ENCODE data around the gene ARHGAP4. TPM values are rescaled to one million over a fixed set of nuclear protein-coding genes. Genes with fewer than 3 reads are reported as not detected.

ARHGAP4 gene
- total RNA-seq, 3 donors from 2014 or later (not counting 1 experiment from before 2014, with no cell fraction given): 352 to 398 (median 384) TPM

DNA sequence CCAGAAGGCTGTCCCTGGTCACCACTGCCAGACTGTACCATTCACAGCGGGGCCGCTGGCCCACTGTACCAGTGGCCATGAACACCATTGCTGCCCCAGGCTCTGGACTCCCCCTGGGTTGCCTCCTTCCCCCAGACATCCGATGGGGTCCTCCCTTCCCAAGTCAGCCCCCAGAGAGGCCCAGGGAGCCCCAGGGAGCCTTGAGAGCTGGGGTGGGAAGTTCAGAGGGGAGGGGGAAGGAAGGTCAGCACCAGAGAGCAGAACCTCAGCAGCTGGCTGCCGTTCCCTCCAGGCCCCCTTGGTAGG is 441 bp upstream of the ARHGAP4 start:
- H3K36me3 ChIP-seq (ENCODE audit: control insufficient read depth, insufficient read depth, low read length): peaks cover 14% of the 10 kb centered on the region
- 0% methylated on average over 2 of the region's 4 CpGs for WGBS (ENCODE audit: insufficient coverage)
- TF ChIP-seq, protein P1, sequence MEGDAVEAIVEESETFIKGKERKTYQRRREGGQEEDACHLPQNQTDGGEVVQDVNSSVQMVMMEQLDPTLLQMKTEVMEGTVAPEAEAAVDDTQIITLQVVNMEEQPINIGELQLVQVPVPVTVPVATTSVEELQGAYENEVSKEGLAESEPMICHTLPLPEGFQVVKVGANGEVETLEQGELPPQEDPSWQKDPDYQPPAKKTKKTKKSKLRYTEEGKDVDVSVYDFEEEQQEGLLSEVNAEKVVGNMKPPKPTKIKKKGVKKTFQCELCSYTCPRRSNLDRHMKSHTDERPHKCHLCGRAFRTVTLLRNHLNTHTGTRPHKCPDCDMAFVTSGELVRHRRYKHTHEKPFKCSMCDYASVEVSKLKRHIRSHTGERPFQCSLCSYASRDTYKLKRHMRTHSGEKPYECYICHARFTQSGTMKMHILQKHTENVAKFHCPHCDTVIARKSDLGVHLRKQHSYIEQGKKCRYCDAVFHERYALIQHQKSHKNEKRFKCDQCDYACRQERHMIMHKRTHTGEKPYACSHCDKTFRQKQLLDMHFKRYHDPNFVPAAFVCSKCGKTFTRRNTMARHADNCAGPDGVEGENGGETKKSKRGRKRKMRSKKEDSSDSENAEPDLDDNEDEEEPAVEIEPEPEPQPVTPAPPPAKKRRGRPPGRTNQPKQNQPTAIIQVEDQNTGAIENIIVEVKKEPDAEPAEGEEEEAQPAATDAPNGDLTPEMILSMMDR (IDR thresholded peaks at IDR 0.05): no peak
- Mint-ChIP-seq H3K4me1 (peaks cover 38 to 58% of the 10 kb centered on the region in 2 donors), H3K27me3 (ENCODE audit: low read depth in 2 of 2) (no peaks in the 10 kb centered on the region), H3K36me3 (no peaks in the 10 kb centered on the region), H3K9me3 (no peaks in the 10 kb centered on the region), H3K4me3 (peak overlapping the region; percentile 85), H3K27ac (peak overlapping the region; percentile 91 to 96)
- H3K4me1 ChIP-seq (ENCODE audit: control insufficient read depth, insufficient read depth, low read length): peaks cover 74% of the 10 kb centered on the region
- intact Hi-C loops (cut with micrococcal nuclease): loop anchor here (2.0 to 10.0 kb wide), 3 partner anchors 20 to 168 kb away; partner anchors contain the start of gene MECP2
- ATAC-seq (peak in 2 of 3 donors; percentile 0 to 1), DNase-seq (peak in 1 of 2 donors; percentile 29)
- peak overlapping the region; percentile 85 for H3K4me3 ChIP-seq (ENCODE audit: low read length)
- no peaks in the 10 kb centered on the region for H3K27me3 ChIP-seq (ENCODE audit: control insufficient read depth, insufficient read depth, low read length)
- peak overlapping the region; percentile 100 for H3K27ac ChIP-seq (ENCODE audit: low read length)
- no peaks in the 10 kb centered on the region for H3K9me3 ChIP-seq (ENCODE audit: control insufficient read depth, insufficient read depth, low read length)

DNA sequence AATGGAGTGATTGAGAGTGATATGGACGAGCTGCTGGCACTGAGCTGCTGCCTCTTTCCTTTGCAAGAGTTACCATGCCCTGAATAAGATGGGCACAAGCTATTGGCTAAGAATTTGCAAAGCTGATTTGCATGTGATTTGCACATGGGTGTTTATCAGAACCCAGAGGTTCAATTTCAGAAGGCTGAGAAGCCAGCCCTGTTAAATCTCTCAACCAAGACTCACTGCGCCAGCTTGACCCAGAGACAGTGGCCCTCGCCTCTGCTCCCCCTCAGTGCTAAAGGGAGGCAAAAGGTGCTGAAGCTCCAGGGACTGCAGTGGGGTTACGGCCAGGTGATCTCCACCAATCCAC is 701 bp downstream of the ARHGAP4 start:
- Histone ChIP-seq H3K27me3 (ENCODE audit: control insufficient read depth, insufficient read depth, low read length) (no peaks in the 10 kb centered on the region), H3K36me3 (ENCODE audit: control insufficient read depth, insufficient read depth, low read length) (peaks cover 9% of the 10 kb centered on the region), H3K4me3 (ENCODE audit: low read length) (peak overlapping the region; percentile 73), H3K9me3 (ENCODE audit: control insufficient read depth, insufficient read depth, low read length) (no peaks in the 10 kb centered on the region), H3K4me1 (ENCODE audit: control insufficient read depth, insufficient read depth, low read length) (peaks cover 83% of the 10 kb centered on the region), H3K27ac (ENCODE audit: low read length) (peak overlapping the region; percentile 83)
- Mint-ChIP-seq H3K27ac (peak overlapping the region; percentile 91 to 96), H3K4me1 (peaks cover 35 to 56% of the 10 kb centered on the region in 2 donors), H3K36me3 (no peaks in the 10 kb centered on the region), H3K27me3 (ENCODE audit: low read depth in 2 of 2) (no peaks in the 10 kb centered on the region), H3K9me3 (no peaks in the 10 kb centered on the region), H3K4me3 (peak overlapping the region; percentile 90)
- intact Hi-C loops (cut with micrococcal nuclease): loop anchor here (5.0 to 10.0 kb wide), 2 partner anchors 42 to 169 kb away; partner anchors contain the start of gene MECP2
- TF ChIP-seq, protein P1 (IDR thresholded peaks at IDR 0.05): no peak
- ATAC-seq (no peak), DNase-seq (peak in 1 of 2 donors; percentile 55)
- 0% methylated on average over 4 of the region's 4 CpGs for WGBS (ENCODE audit: insufficient coverage)

DNA sequence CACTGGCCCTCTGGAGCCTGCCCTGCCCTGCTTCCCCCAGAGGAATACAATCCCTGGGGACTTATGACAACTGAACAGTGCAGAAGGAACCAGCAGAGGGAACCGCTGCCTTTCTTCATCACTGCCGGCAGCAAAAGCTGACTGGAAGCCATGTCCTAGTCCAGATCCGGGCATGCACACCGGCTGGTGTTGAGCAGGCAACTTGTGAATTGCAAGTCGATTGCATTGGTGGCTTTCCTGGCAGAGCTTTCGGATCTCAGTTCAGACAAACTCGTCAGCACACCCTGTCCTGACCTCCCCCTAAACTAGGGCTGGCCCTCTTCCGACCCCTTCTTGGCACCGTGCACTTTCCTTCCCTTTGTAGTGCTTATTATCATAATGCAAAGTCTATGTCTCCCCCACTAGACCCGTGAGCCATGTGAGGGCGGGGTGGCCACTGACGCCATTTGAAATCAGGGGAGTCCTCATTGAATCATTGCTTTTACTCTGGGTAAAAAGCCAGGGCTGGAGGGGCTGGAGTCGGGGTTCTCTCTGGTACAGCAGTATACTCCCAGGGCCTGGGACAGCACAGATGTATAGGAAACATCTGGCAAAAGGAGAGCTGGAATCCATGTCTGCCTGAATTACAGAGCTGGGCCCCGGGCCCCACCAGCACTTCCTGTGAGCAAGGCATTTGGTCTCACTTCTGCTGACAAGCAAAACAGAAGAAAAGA is 1.8 kb downstream of the ARHGAP4 start:
- Histone ChIP-seq H3K36me3 (ENCODE audit: control insufficient read depth, insufficient read depth, low read length) (peaks cover 13% of the 10 kb centered on the region), H3K4me1 (ENCODE audit: control insufficient read depth, insufficient read depth, low read length) (peaks cover 79% of the 10 kb centered on the region), H3K4me3 (ENCODE audit: low read length) (peak overlapping the region; percentile 73), H3K9me3 (ENCODE audit: control insufficient read depth, insufficient read depth, low read length) (no peaks in the 10 kb centered on the region), H3K27ac (ENCODE audit: low read length) (peak overlapping the region; percentile 83), H3K27me3 (ENCODE audit: control insufficient read depth, insufficient read depth, low read length) (no peaks in the 10 kb centered on the region)
- no peaks in the 10 kb centered on the region for H3K27me3 Mint-ChIP-seq (ENCODE audit: low read depth in 2 of 2)
- TF ChIP-seq, protein P1 (IDR thresholded peaks at IDR 0.05): no peak
- H3K4me1 Mint-ChIP-seq: peaks cover 35 to 56% of the 10 kb centered on the region in 2 donors
- intact Hi-C loops (cut with micrococcal nuclease): loop anchor here (1.0 to 10.0 kb wide), 2 partner anchors 23 to 170 kb away; partner anchors contain the start of gene MECP2
- H3K36me3 Mint-ChIP-seq: no peaks in the 10 kb centered on the region
- peak overlapping the region; percentile 90 for H3K4me3 Mint-ChIP-seq
- ATAC-seq: no peak
- DNase-seq: peak in 1 of 2 donors; percentile 75
- no peaks in the 10 kb centered on the region for H3K9me3 Mint-ChIP-seq
- H3K27ac Mint-ChIP-seq: peak overlapping the region; percentile 91 to 96
- WGBS (ENCODE audit: insufficient coverage): 3% methylated on average over 14 of the region's 14 CpGs
